ENCODE results near the gene C15orf40.

C15orf40 gene

DNA sequence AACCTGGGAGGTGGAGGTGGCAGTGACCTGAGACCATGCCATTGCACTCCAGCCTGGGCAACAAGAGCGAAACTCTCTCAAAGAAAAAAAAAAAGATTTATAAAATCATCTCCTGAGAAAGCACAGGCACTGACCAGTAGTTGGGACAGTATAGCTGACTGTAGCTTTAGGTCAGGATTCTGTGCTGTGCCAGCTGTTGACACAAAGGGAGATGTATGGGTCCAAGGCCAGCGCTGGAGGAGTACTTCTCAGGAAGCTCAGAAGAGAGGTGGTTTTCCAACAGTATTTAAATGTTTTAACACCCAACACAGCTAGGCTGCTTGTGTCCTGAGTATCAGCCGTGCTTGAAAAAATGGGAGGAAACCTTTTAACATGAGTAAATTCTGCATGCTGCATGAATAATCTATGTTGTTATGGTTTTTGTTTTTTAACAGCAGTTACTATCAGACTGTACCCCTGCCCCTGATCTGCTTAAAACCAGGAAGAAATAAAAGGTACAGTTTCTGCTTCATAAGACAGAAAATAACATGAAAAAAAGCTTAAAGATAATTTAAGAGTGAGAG is 18.9 kb downstream of the C15orf40 start:
- DNase-seq: no peak

DNA sequence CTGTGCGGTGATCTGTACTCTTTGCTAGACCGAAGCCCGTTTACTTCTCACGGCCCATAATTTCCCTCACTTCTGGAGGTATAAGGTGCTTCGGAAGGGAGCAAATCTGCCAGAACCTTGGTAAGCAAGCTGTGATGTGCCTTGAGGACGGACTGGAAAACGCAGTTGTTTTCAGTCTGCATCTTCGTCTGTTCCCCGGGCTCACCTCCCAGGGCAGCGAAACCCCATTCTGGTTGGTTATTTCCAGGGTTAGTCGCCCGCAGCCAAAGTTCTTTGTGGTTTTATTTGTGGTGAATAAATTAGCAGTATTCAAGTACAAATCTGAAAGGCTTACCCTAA is 25.0 kb downstream of the C15orf40 start:
- no peak for DNase-seq

DNA sequence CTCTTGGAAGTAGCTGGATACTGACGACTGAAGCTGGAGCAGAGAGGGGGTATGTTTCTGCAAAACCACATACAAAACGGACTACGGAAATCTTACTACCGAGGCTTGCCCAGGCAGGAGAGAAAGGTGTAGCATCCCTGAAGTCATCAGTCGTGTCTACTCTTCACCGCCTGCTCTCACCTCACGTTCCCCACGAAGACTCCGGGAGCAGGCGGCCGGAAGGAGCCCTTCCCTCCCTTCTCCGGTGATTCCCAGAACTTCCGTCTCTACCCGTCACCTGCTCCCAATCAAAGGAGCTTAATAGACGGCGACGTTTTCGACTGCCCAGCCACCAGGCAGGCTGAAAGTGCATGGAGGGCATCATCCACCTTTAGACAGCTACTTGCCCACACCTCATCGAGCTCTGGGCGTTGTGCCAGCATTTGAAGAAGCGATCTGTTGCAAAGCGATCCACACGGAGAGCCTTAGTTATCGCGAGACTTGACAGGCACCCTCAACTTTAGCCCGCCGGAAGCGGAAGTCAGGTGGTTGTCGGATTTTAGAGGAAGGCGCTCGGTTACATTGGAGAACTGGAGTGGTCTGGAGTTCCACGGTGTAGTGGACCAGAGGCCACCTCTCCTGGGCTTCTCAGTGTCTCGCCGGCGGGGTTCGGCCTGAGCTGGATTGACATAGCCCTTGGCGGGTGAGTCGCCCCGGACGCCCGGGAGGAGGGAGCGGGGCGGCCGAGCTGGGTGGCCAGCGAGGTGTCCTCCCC is 25.6 kb downstream of the C15orf40 start, which contains the start of gene RAMAC:
RAMAC (plus strand) TSS at position 523 of the 754 bp plus-strand sequence. CDS start 2,809 bp downstream, outside the sequence.
- peak; percentile 74 for DNase-seq

DNA sequence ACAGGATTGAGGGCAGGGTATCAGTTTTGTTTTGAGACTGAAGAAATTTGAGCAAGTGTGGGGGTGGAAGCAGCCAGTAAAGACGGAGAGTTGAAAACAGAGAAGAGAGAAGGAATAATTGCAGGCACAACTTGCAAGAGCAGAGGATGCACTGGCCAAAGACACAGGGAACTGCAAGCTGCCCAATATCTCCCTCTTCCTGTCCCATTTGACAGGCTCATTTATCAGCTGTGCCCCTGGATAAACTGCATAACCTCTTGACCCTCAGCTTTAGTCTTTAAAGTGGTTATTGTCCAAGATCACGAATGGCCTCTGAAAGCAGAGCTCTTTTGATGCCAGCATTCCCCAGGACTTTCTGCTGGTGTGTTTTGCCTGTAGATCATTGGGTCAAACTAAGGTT is 30.5 kb downstream of the C15orf40 start:
- no peak for DNase-seq

DNA sequence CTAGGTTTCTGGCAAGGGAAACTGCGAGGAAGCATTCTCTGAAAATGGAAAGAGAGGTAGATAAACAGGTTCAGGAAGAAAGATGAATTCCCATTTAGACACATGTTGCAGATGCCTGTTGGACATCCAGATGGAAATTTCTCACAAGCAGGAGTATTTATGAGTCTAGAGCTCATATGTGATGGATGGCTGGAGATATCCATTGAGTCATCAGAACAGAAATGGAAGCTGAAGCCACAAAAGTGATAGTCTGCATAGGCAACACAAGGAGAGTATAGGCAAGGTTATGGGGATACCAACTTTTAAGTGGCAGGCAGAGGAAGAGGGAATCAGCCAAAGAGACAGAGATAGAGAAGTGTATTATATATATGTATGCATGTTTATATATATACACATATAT is 31.7 kb downstream of the C15orf40 start:
- no peak for DNase-seq

GRCh38 chr15:82978438-82978837 is 33.0 kb downstream of the C15orf40 start:
- no peak for DNase-seq

DNA sequence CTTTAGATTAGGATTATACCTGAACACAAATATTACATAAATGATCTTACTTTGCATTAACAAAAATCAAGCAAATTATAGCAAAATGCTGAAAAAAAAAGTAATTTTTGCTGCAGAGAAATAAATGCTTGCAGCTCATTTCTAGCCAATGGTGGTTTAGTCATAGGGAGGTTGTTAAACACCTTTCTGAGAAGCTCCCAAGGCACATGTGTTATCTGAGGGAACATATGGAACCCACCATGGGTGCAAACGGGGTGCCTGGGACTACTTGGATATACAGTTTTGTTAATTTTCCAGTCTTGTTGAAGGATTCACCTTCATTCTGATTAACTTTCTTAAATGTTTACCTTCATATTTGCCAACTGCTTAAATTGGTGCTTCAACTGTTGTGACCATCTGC is 34.4 kb downstream of the C15orf40 start:
- no peak for DNase-seq

DNA sequence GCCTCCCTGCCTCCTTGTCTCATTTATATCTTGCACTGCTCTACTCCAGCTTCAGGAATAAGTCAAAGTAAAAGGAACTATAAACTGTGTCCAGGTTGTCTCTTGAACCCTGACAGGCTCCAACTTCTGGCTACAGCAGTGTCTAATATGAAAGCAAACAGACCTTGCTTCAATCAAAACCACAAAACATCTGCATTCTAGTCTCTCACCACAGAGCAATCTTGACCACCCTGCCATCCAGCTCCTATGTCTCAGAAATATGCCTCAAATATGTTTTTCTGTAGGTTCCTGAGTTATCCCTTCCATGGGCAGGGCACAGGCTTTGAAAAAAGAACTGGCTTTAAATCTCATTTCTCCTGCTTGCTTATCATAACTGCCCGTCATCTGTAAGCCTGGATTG is 38.4 kb downstream of the C15orf40 start:
- DNase-seq: no peak

- DNase-seq: no peak
Measured at GRCh38 chr15:82971218-82971984, 40.0 kb downstream of the C15orf40 start.

DNA sequence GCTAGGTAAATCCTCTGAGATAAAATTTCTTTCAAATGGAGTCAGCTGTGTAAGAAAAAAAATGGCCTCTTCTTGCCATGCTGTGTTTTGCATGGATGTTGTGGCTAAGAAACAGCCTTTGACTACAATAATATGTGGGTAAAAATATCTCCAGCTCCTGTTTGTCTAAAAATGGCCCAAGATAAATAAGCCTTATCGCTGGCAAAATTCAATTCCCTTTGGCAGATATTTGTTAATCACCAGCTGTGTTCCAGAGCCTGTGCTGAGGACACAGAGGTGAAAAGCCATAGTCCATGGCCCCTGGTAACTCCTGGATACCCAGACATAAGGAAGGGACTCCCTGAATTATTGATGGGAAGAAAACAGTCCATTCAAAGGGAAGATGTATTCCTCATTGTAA is 40.7 kb downstream of the C15orf40 start:
- DNase-seq: no peak

DNA sequence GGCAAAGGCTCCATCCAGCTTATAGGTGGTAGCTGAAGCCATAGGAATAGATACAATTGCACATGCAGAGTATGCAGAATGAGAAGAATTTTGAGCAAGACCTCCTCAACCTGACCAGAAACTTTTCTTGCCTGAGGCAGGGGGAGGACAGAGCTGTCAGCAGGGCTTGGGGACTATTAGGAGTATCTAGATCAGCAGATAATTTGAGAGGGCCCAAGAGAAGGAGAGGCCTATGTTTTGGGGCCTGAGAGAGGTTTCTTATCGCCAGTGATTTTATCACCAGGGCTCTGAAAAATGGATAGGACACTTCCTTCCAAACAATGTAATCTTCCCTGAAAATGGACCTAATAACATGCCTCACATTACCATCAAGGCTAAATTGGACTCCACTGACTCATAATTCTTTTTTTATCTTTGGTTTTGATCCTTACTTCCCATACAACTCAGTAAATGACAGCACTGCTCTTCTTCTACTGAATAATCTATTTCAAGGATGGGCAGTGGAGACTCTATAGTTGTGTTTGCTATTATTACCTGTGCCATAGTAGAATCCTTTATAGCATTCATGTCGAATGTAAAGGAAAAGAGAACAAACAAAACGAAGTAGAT is 41.3 kb downstream of the C15orf40 start:
- DNase-seq: no peak

DNA sequence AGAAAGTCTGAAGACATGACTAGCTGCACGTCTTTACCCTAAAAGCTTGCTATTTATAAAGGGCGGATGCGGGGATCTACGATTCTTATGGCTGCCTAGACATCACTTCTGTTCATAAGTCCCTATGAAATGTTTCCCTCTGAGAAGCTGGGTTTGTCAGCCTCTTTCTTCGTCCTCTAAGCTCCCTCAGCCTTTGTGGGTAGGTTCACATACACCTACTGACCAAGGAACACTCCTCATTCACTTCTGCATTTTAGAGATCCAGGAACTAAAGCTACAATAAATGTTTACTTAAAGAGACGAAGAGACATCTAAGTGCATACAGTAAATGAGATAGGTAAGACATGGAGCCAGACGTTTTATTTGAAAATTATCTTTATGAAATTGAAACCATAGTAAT is 42.1 kb downstream of the C15orf40 start:
- DNase-seq: no peak

- DNase-seq: no peak
Measured at GRCh38 chr15:82968066-82968465, 43.4 kb downstream of the C15orf40 start.

GRCh38 chr15:82966671-82967071 is 44.8 kb downstream of the C15orf40 start:
- no peak for DNase-seq

DNA sequence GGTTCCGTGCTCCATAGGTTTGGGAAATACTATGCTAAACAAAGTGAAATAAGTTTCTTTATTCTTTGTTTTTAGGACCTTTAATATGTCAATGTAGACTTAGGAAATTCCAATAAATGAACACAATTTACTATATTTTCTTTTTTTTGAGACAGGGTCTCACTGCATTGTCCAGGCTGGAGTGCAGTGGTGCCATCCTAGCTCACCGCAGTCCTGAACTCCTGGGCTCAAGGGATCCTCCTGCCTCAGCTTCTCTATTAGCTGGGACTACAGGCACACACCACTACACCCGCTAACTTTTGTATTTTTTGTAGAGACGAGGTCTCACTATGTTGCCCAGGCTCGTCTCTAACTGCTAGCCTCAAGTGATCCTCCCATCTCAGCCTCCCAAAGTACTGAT is 46.5 kb downstream of the C15orf40 start:
- DNase-seq: no peak

DNA sequence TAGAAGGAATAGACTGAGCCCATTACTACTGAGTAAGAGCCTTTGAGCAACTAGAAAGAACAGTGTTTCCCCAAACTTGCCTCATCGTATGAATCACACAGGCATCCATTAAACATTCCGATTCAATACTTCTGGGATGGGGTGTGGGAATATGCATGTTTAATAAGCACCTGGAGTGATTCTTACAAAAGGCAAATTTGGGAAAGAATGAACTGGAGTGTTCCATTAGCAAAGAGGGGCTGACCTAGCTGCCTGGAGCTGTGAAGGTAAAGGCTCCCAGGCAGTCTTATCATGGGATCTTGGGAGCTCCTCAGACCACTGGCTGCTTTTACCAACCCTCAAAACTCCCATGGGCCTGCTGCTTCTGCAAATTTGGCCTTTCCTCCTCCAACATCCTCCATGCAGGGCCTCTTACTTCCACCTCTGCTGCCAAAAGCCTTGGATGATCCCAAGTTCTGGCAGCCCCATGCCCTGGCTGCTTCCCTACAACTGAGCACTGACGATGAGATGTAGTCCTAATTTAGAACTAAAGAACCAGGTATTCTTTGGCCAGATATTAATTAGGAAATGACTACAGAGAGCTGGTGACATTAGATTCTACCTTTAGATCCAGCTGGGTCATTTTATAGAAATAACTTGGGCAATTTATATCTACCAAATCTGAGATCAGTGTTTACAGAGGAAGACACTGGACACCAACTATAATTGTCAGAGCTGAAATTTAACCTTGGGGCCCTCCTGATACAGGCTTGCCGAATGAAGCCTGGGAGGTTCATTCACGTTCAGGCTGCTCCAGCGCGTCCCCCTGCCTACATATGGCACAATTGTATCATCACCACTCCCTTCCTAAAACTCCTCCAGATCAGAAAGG is 47.7 kb downstream of the C15orf40 start:
- no peak for DNase-seq

GRCh38 chr15:82960766-82961165 is 50.7 kb downstream of the C15orf40 start:
- DNase-seq: no peak

GRCh38 chr15:82959423-82959822 is 52.0 kb downstream of the C15orf40 start:
- no peak for DNase-seq

DNA sequence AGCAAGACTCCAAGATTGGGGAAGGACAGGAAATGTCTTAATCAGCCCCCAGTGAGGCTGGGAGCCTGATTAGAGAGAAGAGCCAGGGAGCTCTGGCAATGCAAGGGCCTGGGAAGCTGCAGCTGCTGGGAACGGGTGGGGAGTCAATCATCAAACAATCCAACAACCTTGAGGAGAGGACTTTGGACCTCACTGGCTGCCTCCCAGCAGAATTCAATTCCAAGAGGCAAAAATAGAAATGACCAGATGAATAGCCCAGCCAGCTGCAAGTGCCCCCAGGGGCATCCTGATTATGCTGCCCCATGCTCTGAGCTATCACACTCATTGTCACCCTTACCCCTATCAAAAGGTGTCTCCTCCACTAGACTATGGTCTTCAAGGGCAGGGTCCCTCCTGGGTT is 52.8 kb downstream of the C15orf40 start:
- no peak for DNase-seq

- no peak for DNase-seq
Measured at GRCh38 chr15:82952158-82953081, 59.0 kb downstream of the C15orf40 start, which contains the start of gene HOMER2. Gene HOMER2, minus strand, starts transcription at chr15:82952720. Its CDS starts 185 bp downstream, at chr15:82952535.

- DNase-seq: no peak
Measured at GRCh38 chr15:82951472-82952157, 59.8 kb downstream of the C15orf40 start.
